Activated naive CD4-positive, alpha-beta T cell treated with anti-CD3 and anti-CD28 coated beads, Interleukin-2, amount 10 ng/mL, durations not matched to agents 5 hours and 36 hours (primary cell): ENCODE measurements around the gene NR3C1. TPM values are rescaled to one million over a fixed set of nuclear protein-coding genes. Genes with fewer than 3 reads are reported as not detected.

Source experiments
- total RNA-seq, 2 experiments: library from RNA; stranded (reverse); gene quantifications; one replicate each; pipeline ENCODE4 v1.2.3, GENCODE V29; 2021

NR3C1 gene
- 10 to 100 TPM; 58.8 to 68.2 TPM for total RNA-seq

DNA sequence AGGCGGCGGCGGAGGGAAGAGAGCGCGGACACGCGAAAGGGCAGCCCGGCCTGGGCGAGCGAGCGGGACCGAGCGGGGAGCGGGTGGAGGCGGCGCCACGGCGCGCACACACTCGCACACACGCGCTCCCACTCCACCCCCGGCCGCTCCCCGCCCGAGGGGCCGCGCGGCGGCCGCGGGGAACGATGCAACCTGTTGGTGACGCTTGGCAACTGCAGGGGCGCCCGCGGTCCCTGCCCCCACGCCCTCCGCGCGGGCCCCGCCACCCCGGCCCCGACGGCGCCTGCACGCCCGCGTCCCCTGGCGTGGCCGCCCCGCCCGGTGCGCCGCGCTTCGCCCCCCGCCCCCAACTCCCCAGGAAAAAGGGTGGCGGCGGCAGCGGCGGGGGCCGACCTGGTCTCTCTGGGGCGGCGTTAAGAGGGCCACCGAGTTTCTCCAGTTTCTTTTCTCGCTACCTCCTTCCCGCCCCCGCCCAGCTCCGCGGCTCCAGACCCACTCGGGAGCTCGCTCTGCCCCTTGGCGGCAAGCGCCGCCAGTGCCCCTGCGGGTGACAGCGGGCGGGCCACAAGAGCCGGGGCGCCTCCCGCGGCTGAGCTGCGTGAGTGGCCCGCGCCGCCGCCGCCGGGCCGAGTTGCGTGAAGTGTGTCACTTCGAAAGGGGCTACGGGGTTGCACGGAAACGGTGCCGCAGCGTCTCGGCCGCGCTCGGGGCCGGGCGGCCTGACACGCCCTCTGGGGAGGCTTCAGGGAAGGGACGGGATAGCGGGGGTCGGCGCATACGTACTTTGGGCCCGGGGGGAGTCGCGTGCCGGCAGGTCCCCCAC, at the start of gene NR3C1:
NR3C1 (minus strand) TSS at position 94 of the 823 bp plus-strand sequence. CDS start 2,847 bp downstream, outside the sequence.

